Osteocyte (in vitro differentiated cells): ENCODE measurements around the gene C19orf47. TPM values are rescaled to one million over a fixed set of nuclear protein-coding genes. Genes with fewer than 3 reads are reported as not detected.

Experiments used
- DNase-seq: peaks from one replicate; pipeline ENCODE4 v3.0.0; 2021; ENCODE audit warnings: mixed read lengths; ENCODE audit not compliant: unreplicated experiment; ENCODE audit errors: extremely low spot score
- H3K27ac Mint-ChIP-seq: one replicate; pipeline ENCODE4 v1.8.0; 2021; ENCODE audit warnings: mild to moderate bottlenecking, mixed read lengths; ENCODE audit not compliant: unreplicated experiment
- H3K27me3 Mint-ChIP-seq: one replicate; pipeline ENCODE4 v1.8.0; 2021; ENCODE audit warnings: mixed read lengths; ENCODE audit not compliant: unreplicated experiment
- H3K36me3 Mint-ChIP-seq: one replicate; pipeline ENCODE4 v1.8.0; 2021; ENCODE audit warnings: mixed read lengths; ENCODE audit not compliant: unreplicated experiment
- H3K4me1 Mint-ChIP-seq: one replicate; pipeline ENCODE4 v1.8.0; 2021; ENCODE audit warnings: mixed read lengths; ENCODE audit not compliant: unreplicated experiment
- H3K4me3 Mint-ChIP-seq: one replicate; pipeline ENCODE4 v1.8.0; 2021; ENCODE audit warnings: mild to moderate bottlenecking, moderate library complexity, mixed read lengths; ENCODE audit not compliant: unreplicated experiment
- H3K9me3 Mint-ChIP-seq: one replicate; pipeline ENCODE4 v1.8.0; 2021; ENCODE audit warnings: mixed read lengths; ENCODE audit not compliant: unreplicated experiment
- total RNA-seq: library from RNA; stranded (reverse); gene quantifications from 2 replicates; pipeline ENCODE4 v1.2.1, GENCODE V29; 2021
- TF ChIP-seq, protein P1 (sequence below): fragments of 200-600 bp; sonication (generic); IDR thresholded peaks from 2 replicates; pipeline ENCODE4 v1.5.0; 2021; ENCODE audit warnings: antibody characterized with exemption, mild to moderate bottlenecking, moderate library complexity

Gene C19orf47
- total RNA-seq, 1 donor from 2014 or later, result 16.6 TPM

- H3K4me1 Mint-ChIP-seq, result no peaks in the 10 kb centered on the region
- DNase-seq, result no peak
- H3K4me3 Mint-ChIP-seq, result no peak overlapping the region
- TF ChIP-seq, protein P1, sequence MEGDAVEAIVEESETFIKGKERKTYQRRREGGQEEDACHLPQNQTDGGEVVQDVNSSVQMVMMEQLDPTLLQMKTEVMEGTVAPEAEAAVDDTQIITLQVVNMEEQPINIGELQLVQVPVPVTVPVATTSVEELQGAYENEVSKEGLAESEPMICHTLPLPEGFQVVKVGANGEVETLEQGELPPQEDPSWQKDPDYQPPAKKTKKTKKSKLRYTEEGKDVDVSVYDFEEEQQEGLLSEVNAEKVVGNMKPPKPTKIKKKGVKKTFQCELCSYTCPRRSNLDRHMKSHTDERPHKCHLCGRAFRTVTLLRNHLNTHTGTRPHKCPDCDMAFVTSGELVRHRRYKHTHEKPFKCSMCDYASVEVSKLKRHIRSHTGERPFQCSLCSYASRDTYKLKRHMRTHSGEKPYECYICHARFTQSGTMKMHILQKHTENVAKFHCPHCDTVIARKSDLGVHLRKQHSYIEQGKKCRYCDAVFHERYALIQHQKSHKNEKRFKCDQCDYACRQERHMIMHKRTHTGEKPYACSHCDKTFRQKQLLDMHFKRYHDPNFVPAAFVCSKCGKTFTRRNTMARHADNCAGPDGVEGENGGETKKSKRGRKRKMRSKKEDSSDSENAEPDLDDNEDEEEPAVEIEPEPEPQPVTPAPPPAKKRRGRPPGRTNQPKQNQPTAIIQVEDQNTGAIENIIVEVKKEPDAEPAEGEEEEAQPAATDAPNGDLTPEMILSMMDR, result no peak
- H3K27me3 Mint-ChIP-seq, result no peaks in the 10 kb centered on the region
- H3K36me3 Mint-ChIP-seq, result peaks cover 5% of the 10 kb centered on the region
- H3K27ac Mint-ChIP-seq, result no peak overlapping the region
- H3K9me3 Mint-ChIP-seq, result no peaks in the 10 kb centered on the region
Observed at GRCh38 chr19:40393894-40394815, 46.0 kb upstream of the C19orf47 start.

DNA sequence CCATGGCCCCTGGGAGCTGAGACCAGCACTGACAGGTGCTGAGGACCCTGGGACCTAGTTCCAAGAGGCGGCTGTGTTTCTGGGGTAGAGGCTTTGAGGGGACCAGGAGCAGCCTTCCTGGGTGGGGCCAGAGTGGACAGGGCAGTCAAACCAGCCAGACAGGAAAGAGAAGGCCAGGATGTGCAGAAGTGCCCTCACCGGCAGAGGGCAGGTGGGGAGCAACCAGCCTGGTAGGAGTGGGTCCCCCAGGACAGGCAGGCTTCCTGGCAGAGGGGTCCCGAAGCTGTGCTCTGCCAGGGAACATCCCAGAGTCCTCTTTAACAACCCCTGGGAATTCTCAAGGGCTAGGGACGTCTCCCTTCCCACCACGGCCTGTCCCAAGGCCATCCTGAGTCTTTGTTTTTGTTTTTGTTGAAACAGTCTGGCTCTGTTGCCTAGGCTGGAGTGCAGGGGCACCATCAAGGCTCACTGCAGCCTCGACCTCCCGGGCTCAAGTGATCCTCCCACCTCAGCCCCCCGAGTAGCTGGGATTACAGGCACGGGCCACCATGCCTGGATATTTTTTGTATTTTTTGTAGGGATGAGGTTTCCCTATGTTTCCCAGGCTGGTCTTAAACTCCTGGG is 44.8 kb upstream of the C19orf47 start:
- TF ChIP-seq, protein P1, result no peak
- Mint-ChIP-seq H3K4me1 (no peaks in the 10 kb centered on the region), H3K27ac (no peak overlapping the region), H3K27me3 (no peaks in the 10 kb centered on the region), H3K9me3 (no peaks in the 10 kb centered on the region), H3K4me3 (no peak overlapping the region), H3K36me3 (peaks cover 5% of the 10 kb centered on the region)
- no peak for DNase-seq

GRCh38 chr19:40392123-40392522 is 43.9 kb upstream of the C19orf47 start:
- no peak for DNase-seq
- H3K27me3 Mint-ChIP-seq, result no peaks in the 10 kb centered on the region
- no peaks in the 10 kb centered on the region for H3K9me3 Mint-ChIP-seq
- no peak overlapping the region for H3K4me3 Mint-ChIP-seq
- TF ChIP-seq, protein P1, result no peak
- H3K36me3 Mint-ChIP-seq, result peaks cover 5% of the 10 kb centered on the region
- H3K4me1 Mint-ChIP-seq, result no peaks in the 10 kb centered on the region
- H3K27ac Mint-ChIP-seq, result no peak overlapping the region

DNA sequence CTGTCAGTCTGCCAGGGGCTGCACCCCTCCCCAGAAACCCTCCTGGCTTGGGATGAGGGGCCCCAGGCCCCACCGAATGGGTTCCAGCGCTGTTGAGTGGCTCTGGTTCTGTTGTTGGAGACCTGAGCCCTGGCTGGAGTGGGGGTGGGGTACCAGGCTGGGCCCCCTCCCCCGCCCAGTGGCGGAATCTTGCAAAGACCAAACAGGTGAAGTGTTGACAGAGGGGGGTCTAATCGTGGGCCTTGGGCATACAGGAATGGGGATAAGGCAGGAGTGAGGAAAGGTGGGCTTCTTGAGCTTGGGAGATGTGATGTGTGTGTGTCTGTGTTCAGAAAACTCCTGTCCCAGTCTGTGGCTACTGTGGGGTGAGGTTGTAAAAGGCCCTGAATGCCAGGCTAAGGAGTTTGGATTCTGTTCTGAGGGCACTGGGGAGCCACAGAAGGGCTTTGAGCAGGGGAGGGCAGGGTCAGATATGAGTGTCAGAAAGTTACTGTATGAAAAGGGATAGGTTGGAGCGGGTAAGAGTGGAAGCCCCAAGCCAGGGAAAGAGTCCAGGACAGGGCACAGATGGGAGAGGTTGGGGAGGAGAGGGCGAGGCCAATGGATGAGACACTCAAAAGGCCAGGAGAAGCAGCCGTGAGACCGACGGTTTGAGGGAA is 42.0 kb upstream of the C19orf47 start, which contains the start of gene HIPK4:
Gene HIPK4, minus strand, starts transcription at position 98 of the 659 bp plus-strand sequence. CDS start 279 bp downstream, outside the sequence.
- no peak for DNase-seq
- H3K27ac Mint-ChIP-seq, result no peak within 1 kb of the TSS
- TF ChIP-seq, protein P1, result no peak
- H3K4me3 Mint-ChIP-seq, result no peak within 1 kb of the TSS
- H3K4me1 Mint-ChIP-seq, result no peaks in the 10 kb centered on the region
- H3K27me3 Mint-ChIP-seq, result no peaks in the 10 kb centered on the region
- no peaks in the 10 kb centered on the region for H3K9me3 Mint-ChIP-seq
- no peaks in the 10 kb centered on the region for H3K36me3 Mint-ChIP-seq
